ENCODE measurements around the gene PIF1. TPM values are rescaled to one million over a fixed set of nuclear protein-coding genes. Genes with fewer than 3 reads are reported as not detected.
A peak's percentile ranks its signal among the peaks of the same experiment; 100 is the strongest.

The PIF1 gene
- total RNA-seq, 1 donor = 7.4 TPM

- peak; percentile 76 for DNase-seq (ENCODE audit: low read depth)
- TF ChIP-seq CTCF (IDR thresholded peaks at IDR 0.05; ENCODE audit: insufficient read depth, low read length) = peak; percentile 15
- no peak overlapping the region for H3K4me3 ChIP-seq (ENCODE audit: low read depth, low read length)
Observed at GRCh38 chr15:64856429-64857145, 31.1 kb upstream of the PIF1 start.

DNA sequence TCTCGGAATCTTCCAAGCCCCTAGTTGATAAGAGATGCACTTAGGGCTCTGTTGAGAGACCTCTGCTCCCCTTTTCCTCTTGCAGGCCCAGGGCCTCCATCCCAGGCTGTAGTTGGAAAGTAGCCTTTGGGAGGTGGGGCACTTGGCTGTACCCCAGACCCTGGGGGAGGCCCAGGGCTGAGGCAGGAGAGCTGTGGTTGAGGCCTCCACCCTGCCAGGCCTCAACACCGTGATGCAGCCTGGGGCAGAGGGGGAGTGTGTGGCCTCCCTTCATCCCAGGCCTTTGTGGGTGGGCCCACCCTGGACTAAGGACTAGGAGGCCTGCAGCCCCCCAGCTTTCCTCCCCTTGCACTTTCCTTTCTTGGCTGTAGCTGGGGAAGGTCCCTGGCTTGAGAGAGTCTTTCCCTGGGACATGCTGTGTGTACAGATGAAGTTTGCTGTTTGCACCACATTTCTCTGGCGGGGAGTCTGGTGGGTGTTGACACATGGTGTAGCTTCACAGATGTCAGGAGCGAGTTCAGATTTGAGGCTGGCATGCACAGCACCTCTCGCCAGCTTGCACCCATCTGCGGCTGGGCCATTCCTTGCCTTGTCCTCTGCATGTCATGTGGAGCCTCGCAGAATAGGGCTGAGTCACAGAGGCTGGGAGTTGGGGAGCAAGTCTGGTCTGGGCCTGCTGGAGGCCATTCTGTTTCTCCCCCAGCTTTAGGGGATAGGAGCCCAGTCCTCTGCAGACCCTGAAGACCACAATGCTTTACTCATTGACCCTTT is 29.9 kb upstream of the PIF1 start:
- no peak for TF ChIP-seq CTCF (IDR thresholded peaks at IDR 0.05; ENCODE audit: insufficient read depth, low read length)
- no peak overlapping the region for H3K4me3 ChIP-seq (ENCODE audit: low read depth, low read length)
- peak; percentile 45 for DNase-seq (ENCODE audit: low read depth)

DNA sequence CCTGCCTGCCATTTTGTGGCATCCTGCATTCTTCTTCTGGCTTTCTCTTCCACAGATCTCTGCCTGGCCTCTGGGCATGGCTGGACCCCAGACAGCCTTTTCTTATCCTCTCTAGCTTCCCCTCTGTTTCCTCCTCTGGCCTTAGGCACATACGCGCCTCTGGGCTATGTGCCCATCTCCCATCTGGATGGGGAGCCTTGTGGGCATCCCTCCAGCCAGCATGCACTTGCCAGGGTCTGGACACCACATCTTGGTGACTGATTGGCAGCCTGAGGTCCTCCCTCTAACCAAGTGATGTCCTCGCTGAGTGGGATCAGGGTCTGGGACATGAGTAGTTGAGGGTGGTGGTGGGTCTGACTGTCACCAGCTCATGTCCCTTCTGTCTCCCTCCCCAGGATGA is 29.1 kb upstream of the PIF1 start:
- DNase-seq (ENCODE audit: low read depth) = peak; percentile 37
- no peak overlapping the region for H3K4me3 ChIP-seq (ENCODE audit: low read depth, low read length)
- no peak for TF ChIP-seq CTCF (IDR thresholded peaks at IDR 0.05; ENCODE audit: insufficient read depth, low read length)

- H3K4me3 ChIP-seq (ENCODE audit: low read depth, low read length) = no peak overlapping the region
- TF ChIP-seq CTCF (IDR thresholded peaks at IDR 0.05; ENCODE audit: insufficient read depth, low read length) = no peak
- DNase-seq (ENCODE audit: low read depth) = peak; percentile 53
Observed at GRCh38 chr15:64854041-64854440, 28.6 kb upstream of the PIF1 start.

DNA sequence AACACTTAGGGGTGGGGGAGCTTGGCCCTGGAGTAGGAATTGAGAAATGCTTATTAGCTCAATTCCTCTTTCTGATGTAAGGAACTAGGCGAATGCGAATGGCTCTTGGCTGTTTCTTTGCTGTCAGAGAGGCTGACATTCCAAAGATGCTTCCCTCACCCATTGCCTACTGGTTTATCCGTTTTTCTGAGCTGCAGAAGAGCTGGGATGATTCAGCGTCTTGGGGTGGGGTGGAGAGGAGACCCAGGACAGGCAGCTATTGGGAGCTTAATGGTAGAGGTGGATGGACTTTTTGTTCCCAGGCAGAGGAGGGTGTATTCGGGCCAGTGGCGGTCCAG is 26.0 kb upstream of the PIF1 start:
- peak overlapping the region; percentile 33 for H3K4me3 ChIP-seq (ENCODE audit: low read depth, low read length)
- TF ChIP-seq CTCF (IDR thresholded peaks at IDR 0.05; ENCODE audit: insufficient read depth, low read length) = no peak
- DNase-seq (ENCODE audit: low read depth) = peak; percentile 96

GRCh38 chr15:64850778-64851502 is 25.5 kb upstream of the PIF1 start:
- H3K4me3 ChIP-seq (ENCODE audit: low read depth, low read length) = peak overlapping the region; percentile 10
- no peak for DNase-seq (ENCODE audit: low read depth)
- TF ChIP-seq CTCF (IDR thresholded peaks at IDR 0.05; ENCODE audit: insufficient read depth, low read length) = no peak

Measured in fibroblast of the aortic adventitia (primary cell).